ENCODE data around the gene GZMM. TPM values are rescaled to one million over a fixed set of nuclear protein-coding genes. Genes with fewer than 3 reads are reported as not detected.

The GZMM gene
- total and polyA plus RNA-seq, 7 donors, result 0.11 to 0.23 (median 0.14) TPM; not detected in 4

DNA sequence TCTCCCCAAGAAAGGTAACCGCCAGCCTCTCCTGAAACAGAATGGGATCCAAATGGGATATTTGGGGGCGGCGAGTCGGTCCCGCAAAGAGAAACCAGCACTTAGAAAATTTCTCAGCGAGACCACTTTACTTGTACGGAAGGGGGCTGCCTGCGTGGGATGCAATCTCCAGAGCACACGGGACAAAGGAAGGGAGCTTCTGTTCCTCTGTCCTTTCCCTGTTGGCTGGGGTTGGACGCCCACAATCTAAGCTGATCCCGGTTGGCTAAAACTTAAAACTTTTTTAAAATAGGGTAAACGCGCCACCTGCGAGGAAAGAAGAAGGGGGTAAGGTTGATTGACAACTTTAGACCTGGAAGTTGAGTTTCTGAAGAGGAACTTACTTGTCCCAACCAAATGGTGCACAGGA, 27.7 kb downstream of the GZMM start:
- Histone ChIP-seq H3K27me3 (ENCODE audit: insufficient read depth in 3 of 3, low read length in 2 of 3) (no peaks in the 10 kb centered on the region), H3K36me3 (ENCODE audit: insufficient read depth in 1 of 2, low read depth in 1 of 2) (no peaks in the 10 kb centered on the region), H3K27ac (peak overlapping the region; percentile 60), H3K4me3 (peak overlapping the region; percentile 97), H3K9me3 (no peaks in the 10 kb centered on the region), H3K4me1 (peaks cover 34% of the 10 kb centered on the region)
- intact Hi-C loops (cut with DNase I), result loop anchor here (5.0 to 10.0 kb wide), 3 partner anchors 39 to 833 kb away; partner anchors contain the start of genes CDC34 (in 1 of the 2), DAZAP1 (in 1 of the 2) and GAMT (in 1 of the 2)
- WGBS, 3 donors, result 1 to 2% (median 2%) methylated on average over 14 of the region's 14 CpGs
- DNase-seq (no peak), ATAC-seq (no peak)
- no peak for TF ChIP-seq CTCF (IDR thresholded peaks at IDR 0.05)

GRCh38 chr19:572140-572742, 28.4 kb downstream of the GZMM start, which contains the start of gene BSG:
TSS of gene BSG (plus strand) at chr19:572596. CDS start at chr19:572635, 39 bp downstream.
- DNase-seq (peak; percentile 98 to 99), ATAC-seq (peak; percentile 76 to 84 (median 82))
- Histone ChIP-seq H3K27me3 (ENCODE audit: insufficient read depth in 3 of 3, low read length in 2 of 3) (no peaks in the 10 kb centered on the region), H3K4me1 (peaks cover 41% of the 10 kb centered on the region), H3K9me3 (no peaks in the 10 kb centered on the region), H3K27ac (peak within 1 kb of the TSS; percentile 94), H3K36me3 (ENCODE audit: insufficient read depth in 1 of 2, low read depth in 1 of 2) (no peaks in the 10 kb centered on the region), H3K4me3 (peak within 1 kb of the TSS; percentile 97)
- WGBS, 3 donors, result 0 to 1% (median 0%) methylated on average over 44 to 79 of the region's 79 CpGs
- intact Hi-C loops (cut with DNase I), result loop anchor here (1.0 to 10.0 kb wide), 4 partner anchors 40 to 833 kb away; partner anchors contain the start of genes CDC34 (in 1 of the 2), DAZAP1 (in 1 of the 2) and GAMT (in 1 of the 2)
- no peak for TF ChIP-seq CTCF (IDR thresholded peaks at IDR 0.05)

DNA sequence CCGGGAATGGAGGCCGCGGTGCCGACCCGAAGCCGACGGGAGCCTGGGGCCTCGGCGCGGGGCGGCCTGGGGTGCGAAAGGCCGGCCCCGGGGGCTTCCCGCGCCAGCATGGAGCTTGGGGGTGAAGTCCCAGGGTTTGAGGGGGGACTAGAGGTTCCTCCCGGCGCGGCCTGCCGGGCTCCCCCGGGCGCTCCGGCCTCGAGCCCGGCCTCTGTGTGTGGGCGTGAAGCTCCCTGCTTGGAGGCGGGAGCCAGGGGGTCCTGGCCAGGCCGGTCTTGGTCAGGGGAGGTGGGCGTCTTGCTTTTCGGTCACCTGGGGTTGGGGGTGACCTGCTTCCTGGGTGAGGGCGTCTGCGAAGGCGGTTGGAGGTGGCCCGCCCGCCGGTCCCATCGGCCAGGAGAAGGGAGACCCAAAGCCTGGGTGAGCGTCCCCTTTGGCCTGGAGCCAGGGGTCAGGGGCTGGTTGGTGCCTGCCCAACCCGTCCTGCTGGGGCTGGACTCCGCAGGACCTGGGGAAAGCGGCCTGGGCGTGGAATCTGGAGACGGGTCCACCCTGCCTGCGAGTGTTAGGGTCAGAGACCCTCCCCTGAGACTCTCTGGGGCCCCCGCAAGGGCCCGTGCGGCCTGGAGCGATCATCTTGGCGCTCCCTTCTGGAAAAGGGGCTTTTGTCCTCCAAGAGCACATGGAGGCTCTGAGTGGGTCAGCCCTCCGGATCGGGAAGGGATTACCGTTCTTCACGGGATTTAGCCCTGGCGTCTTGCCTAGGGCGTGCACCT, 29.1 kb downstream of the GZMM start:
- ATAC-seq (peak; percentile 8 to 48 (median 30)), DNase-seq (peak; percentile 59 to 80)
- Histone ChIP-seq H3K4me1 (peaks cover 48% of the 10 kb centered on the region), H3K9me3 (no peaks in the 10 kb centered on the region), H3K36me3 (ENCODE audit: insufficient read depth in 1 of 2, low read depth in 1 of 2) (peaks cover 0 to 5% of the 10 kb centered on the region in 2 donors), H3K27ac (peak overlapping the region; percentile 94), H3K27me3 (ENCODE audit: insufficient read depth in 3 of 3, low read length in 2 of 3) (no peaks in the 10 kb centered on the region), H3K4me3 (peak overlapping the region; percentile 97)
- TF ChIP-seq CTCF (IDR thresholded peaks at IDR 0.05), result no peak
- 0 to 1% (median 0%) methylated on average over 37 to 55 of the region's 55 CpGs for WGBS, 3 donors
- intact Hi-C loops (cut with DNase I), result loop anchor here (1.0 to 10.0 kb wide), 4 partner anchors 41 to 832 kb away; partner anchors contain the start of genes CDC34 (in 1 of the 2), DAZAP1 (in 1 of the 2) and GAMT (in 1 of the 2)

DNA sequence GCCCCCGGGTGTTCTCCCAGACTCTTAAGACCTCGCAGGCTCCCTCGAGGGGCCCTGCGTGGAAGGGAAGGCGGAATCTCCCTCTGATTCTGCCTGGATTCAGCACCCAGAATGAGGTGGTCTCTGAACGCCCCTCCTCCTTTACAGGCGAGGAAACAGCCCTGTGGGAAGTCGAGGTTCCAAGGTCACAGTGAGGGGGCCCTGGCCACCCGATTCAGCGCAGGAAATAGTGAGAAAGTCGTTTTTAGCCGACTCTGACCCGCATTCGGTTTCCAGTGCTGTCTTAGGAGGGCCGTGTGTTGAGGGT, 29.6 kb downstream of the GZMM start:
- Histone ChIP-seq H3K9me3 (no peaks in the 10 kb centered on the region), H3K4me3 (peak overlapping the region; percentile 97), H3K4me1 (peaks cover 52% of the 10 kb centered on the region), H3K27me3 (ENCODE audit: insufficient read depth in 3 of 3, low read length in 2 of 3) (no peaks in the 10 kb centered on the region), H3K36me3 (ENCODE audit: insufficient read depth in 1 of 2, low read depth in 1 of 2) (peaks cover 0 to 10% of the 10 kb centered on the region in 2 donors), H3K27ac (peak overlapping the region; percentile 94)
- WGBS, 3 donors, result 3 to 4% (median 3%) methylated on average over 15 of the region's 15 CpGs
- intact Hi-C loops (cut with DNase I), result loop anchor here (5.0 to 10.0 kb wide), 3 partner anchors 41 to 831 kb away; partner anchors contain the start of genes CDC34 (in 1 of the 2), DAZAP1 (in 1 of the 2) and GAMT (in 1 of the 2)
- no peak for TF ChIP-seq CTCF (IDR thresholded peaks at IDR 0.05)
- ATAC-seq, result no peak
- no peak for DNase-seq
